Uterus (tissue), 2 donors: ENCODE data around the gene CTCF.

Experiments
- POLR2A ChIP-seq, 2 donors: fragments of 450-650 bp; IDR thresholded peaks; one replicate each; pipeline ENCODE4 v1.6.1; 2016; ENCODE audit warnings: antibody characterized with exemption in 2 of 2, mild to moderate bottlenecking in 1 of 2, moderate library complexity in 1 of 2
- TF ChIP-seq, protein P1 (sequence below), 4 experiments: fragments of 200-600 bp in 2 of 4; fragments of 450-650 bp in 2 of 4; sonication (generic) in 2 of 4; IDR thresholded peaks; one replicate each; pipeline ENCODE4 v1.5.1; 2016 to 2019; ENCODE audit warnings: antibody characterized with exemption in 4 of 4, mild to moderate bottlenecking in 2 of 4, moderate library complexity in 1 of 4

- TF ChIP-seq, protein P1, sequence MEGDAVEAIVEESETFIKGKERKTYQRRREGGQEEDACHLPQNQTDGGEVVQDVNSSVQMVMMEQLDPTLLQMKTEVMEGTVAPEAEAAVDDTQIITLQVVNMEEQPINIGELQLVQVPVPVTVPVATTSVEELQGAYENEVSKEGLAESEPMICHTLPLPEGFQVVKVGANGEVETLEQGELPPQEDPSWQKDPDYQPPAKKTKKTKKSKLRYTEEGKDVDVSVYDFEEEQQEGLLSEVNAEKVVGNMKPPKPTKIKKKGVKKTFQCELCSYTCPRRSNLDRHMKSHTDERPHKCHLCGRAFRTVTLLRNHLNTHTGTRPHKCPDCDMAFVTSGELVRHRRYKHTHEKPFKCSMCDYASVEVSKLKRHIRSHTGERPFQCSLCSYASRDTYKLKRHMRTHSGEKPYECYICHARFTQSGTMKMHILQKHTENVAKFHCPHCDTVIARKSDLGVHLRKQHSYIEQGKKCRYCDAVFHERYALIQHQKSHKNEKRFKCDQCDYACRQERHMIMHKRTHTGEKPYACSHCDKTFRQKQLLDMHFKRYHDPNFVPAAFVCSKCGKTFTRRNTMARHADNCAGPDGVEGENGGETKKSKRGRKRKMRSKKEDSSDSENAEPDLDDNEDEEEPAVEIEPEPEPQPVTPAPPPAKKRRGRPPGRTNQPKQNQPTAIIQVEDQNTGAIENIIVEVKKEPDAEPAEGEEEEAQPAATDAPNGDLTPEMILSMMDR (IDR thresholded peaks at IDR 0.05): no peak
- TF ChIP-seq POLR2A (IDR thresholded peaks at IDR 0.05): no peak
Observed at GRCh38 chr16:67547423-67548264, 14.7 kb upstream of the CTCF start.
